HL-60 (cell line): ENCODE results near the gene MACROD2.

Experiments
- DNase-seq, 2 experiments: peaks; one replicate each; pipeline ENCODE4 v3.0.0-alpha.2; 2010 to 2020; ENCODE audit warnings: low read depth in 1 of 2, low spot score in 1 of 2
- H3K27ac ChIP-seq: fragments of 250-450 bp; sonication (Bioruptor Pico); replicated peaks from 2 replicates; pipeline ENCODE4 v1.5.1; 2020; ENCODE audit warnings: mild to moderate bottlenecking, moderate library complexity
- H3K27me3 ChIP-seq: fragments of 250-450 bp; sonication (Bioruptor Pico); 2 replicates; pipeline ENCODE4 v1.5.1; 2021; ENCODE audit warnings: mild to moderate bottlenecking, moderate library complexity; ENCODE audit not compliant: insufficient read depth, poor library complexity, severe bottlenecking
- H3K4me3 ChIP-seq: replicated peaks from 2 replicates; pipeline ENCODE4 v1.5.1; 2011; ENCODE audit warnings: mild to moderate bottlenecking, control low read depth, low read length; ENCODE audit not compliant: insufficient read depth
- GABPA ChIP-seq: IDR thresholded peaks from 2 replicates; pipeline ENCODE4 v1.6.1; 2012; ENCODE audit warnings: low read depth
- POLR2AphosphoS5 ChIP-seq: IDR thresholded peaks from 2 replicates; pipeline ENCODE4 v1.6.1; 2012; ENCODE audit warnings: low read depth
- SPI1 ChIP-seq: IDR thresholded peaks from 2 replicates; pipeline ENCODE4 v1.6.1; 2012; ENCODE audit warnings: low read depth, mild to moderate bottlenecking, borderline replicate concordance
- TF ChIP-seq, protein P1 (sequence below): IDR thresholded peaks from 2 replicates; pipeline ENCODE4 v1.6.1; 2012; ENCODE audit warnings: low read depth; ENCODE audit not compliant: insufficient replicate concordance
- TF ChIP-seq, protein P2 (sequence below): IDR thresholded peaks from one replicate; pipeline ENCODE4 v1.5.1; 2011; ENCODE audit warnings: low read length, control low read depth, inconsistent platforms; ENCODE audit not compliant: insufficient read depth

Gene MACROD2

DNA sequence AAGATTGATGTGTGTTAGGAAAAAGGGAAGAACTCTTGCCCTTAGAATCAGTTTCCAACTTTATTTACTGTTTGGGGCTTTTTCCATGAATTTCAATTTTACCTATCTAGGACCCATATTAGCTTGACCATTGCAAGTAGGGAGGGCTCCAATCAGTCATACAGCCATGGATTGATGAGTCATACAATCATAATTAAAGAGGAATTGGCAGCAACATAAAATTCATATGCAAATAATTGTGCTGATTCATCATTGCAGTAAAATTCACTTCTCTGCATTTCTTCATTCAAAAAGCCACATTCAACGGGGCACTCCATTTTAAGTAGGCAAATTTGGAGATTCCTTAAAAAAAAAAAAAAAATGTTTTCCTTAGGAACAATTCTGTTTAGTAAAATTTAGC is 1561.6 kb downstream of the MACROD2 start:
- Histone ChIP-seq H3K27me3 (no peaks in the 10 kb centered on the region), H3K27ac (no peak overlapping the region), H3K4me3 (no peak overlapping the region)
- DNase-seq: no peak
- TF ChIP-seq, protein P1, sequence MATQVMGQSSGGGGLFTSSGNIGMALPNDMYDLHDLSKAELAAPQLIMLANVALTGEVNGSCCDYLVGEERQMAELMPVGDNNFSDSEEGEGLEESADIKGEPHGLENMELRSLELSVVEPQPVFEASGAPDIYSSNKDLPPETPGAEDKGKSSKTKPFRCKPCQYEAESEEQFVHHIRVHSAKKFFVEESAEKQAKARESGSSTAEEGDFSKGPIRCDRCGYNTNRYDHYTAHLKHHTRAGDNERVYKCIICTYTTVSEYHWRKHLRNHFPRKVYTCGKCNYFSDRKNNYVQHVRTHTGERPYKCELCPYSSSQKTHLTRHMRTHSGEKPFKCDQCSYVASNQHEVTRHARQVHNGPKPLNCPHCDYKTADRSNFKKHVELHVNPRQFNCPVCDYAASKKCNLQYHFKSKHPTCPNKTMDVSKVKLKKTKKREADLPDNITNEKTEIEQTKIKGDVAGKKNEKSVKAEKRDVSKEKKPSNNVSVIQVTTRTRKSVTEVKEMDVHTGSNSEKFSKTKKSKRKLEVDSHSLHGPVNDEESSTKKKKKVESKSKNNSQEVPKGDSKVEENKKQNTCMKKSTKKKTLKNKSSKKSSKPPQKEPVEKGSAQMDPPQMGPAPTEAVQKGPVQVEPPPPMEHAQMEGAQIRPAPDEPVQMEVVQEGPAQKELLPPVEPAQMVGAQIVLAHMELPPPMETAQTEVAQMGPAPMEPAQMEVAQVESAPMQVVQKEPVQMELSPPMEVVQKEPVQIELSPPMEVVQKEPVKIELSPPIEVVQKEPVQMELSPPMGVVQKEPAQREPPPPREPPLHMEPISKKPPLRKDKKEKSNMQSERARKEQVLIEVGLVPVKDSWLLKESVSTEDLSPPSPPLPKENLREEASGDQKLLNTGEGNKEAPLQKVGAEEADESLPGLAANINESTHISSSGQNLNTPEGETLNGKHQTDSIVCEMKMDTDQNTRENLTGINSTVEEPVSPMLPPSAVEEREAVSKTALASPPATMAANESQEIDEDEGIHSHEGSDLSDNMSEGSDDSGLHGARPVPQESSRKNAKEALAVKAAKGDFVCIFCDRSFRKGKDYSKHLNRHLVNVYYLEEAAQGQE: no peak
- TF ChIP-seq, protein P2, sequence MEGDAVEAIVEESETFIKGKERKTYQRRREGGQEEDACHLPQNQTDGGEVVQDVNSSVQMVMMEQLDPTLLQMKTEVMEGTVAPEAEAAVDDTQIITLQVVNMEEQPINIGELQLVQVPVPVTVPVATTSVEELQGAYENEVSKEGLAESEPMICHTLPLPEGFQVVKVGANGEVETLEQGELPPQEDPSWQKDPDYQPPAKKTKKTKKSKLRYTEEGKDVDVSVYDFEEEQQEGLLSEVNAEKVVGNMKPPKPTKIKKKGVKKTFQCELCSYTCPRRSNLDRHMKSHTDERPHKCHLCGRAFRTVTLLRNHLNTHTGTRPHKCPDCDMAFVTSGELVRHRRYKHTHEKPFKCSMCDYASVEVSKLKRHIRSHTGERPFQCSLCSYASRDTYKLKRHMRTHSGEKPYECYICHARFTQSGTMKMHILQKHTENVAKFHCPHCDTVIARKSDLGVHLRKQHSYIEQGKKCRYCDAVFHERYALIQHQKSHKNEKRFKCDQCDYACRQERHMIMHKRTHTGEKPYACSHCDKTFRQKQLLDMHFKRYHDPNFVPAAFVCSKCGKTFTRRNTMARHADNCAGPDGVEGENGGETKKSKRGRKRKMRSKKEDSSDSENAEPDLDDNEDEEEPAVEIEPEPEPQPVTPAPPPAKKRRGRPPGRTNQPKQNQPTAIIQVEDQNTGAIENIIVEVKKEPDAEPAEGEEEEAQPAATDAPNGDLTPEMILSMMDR: no peak
- TF ChIP-seq POLR2AphosphoS5: no peak
- TF ChIP-seq SPI1: no peak
- no peak for TF ChIP-seq GABPA

DNA sequence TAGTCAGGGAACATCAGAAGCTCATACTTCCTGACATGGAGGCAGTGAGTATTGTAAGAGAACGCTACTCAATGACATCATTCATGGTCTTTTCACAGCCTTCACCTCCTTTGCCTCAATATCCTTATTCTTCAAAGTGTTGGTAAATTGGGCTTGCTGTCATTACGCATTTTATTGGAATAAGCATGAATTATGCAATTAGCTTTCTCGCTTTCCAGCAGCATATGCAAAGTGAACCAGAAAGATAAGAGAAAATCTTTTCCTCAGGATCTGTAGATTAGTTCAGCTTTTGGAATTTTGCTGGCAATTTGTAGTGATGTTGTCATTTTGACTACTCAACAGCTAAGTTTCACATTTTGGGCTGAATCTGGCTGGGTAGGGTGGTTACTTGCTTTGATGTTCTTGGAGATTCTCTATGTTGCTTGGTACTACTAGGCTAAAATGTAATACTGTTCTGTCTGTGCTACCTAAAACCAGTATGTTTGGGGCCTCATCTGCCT is 1565.8 kb downstream of the MACROD2 start:
- H3K4me3 ChIP-seq: no peak overlapping the region
- TF ChIP-seq GABPA (no peak), POLR2AphosphoS5 (no peak), SPI1 (no peak)
- TF ChIP-seq, protein P2: no peak
- TF ChIP-seq, protein P1: no peak
- no peaks in the 10 kb centered on the region for H3K27me3 ChIP-seq
- no peak for DNase-seq
- H3K27ac ChIP-seq: no peak overlapping the region

DNA sequence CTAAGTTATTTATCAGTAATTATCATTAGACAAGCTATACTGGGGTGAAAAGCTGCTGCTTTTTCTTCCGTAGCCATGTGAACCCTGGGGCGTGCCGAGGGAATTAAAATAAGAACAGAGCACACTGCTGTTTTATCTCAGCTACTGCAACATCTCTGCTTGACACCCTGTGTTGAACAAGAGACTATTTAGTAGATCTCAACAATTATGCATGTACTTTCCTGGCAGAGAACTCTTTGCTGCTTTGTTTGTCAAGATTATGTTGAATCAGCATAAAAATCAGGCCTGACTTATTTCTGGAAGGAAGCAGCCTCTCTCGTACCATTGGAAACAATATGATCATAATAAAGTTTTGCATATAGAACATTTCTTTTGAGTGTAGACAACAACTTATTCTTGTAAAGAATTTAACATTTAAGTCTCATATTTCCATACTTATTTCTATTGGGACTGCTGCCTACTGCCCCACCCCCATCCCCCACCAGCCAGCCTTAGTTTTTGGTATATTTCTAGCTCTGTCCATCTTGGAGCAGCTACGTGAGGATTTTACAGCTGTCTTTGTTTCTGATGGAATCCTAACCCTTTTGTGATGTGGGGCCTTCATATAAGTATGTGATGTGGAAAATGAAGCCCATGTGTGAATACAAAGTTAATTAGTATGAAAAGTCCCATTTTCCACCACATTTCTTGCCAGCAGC is 1566.5 kb downstream of the MACROD2 start:
- Histone ChIP-seq H3K4me3 (no peak overlapping the region), H3K27me3 (no peaks in the 10 kb centered on the region), H3K27ac (no peak overlapping the region)
- no peak for DNase-seq
- TF ChIP-seq POLR2AphosphoS5 (no peak), GABPA (no peak), SPI1 (no peak)
- TF ChIP-seq, protein P2: no peak
- TF ChIP-seq, protein P1: no peak
